Measurements from ENCODE around the gene PLA2G12B. TPM values are rescaled to one million over a fixed set of nuclear protein-coding genes. Genes with fewer than 3 reads are reported as not detected.

PLA2G12B gene
- total RNA-seq, 2 experiments from 2014 or later, result not detected

GRCh38 chr10:72981882-72982529 is 27.4 kb upstream of the PLA2G12B start:
- Histone ChIP-seq H3K4me3 (ENCODE audit: low read length) (no peak overlapping the region), H3K27ac (ENCODE audit: low read depth in 1 of 2, low read length in 2 of 2) (no peak overlapping the region), H3K9me3 (ENCODE audit: control insufficient read depth in 1 of 2, insufficient read depth in 1 of 2, low read length in 2 of 2) (peaks cover 28 to 35% of the 10 kb centered on the region in 2 experiments), H3K27me3 (ENCODE audit: control insufficient read depth in 1 of 2, insufficient read depth in 2 of 2, low read length in 2 of 2) (peaks cover 0 to 5% of the 10 kb centered on the region in 2 experiments), H3K36me3 (ENCODE audit: insufficient read depth, low read length) (no peaks in the 10 kb centered on the region), H3K4me1 (ENCODE audit: insufficient read depth, low read length) (no peaks in the 10 kb centered on the region)
- Mint-ChIP-seq H3K4me1 (ENCODE audit: low read depth) (no peaks in the 10 kb centered on the region), H3K27ac (no peak overlapping the region), H3K36me3 (ENCODE audit: low read depth) (peaks cover 16% of the 10 kb centered on the region), H3K27me3 (peaks cover 13% of the 10 kb centered on the region), H3K9me3 (peaks cover 31% of the 10 kb centered on the region), H3K4me3 (no peak overlapping the region)
- TF ChIP-seq CTCF (IDR thresholded peaks at IDR 0.05), result no peak
- POLR2A ChIA-PET, result interaction anchor here (1.1 kb wide), 1 partner anchor 16 kb away, joined by 3 read pairs; no protein-coding TSS in a partner anchor
- CTCF ChIA-PET, result no interaction called here
- no peak for ATAC-seq (ENCODE audit: poor library complexity)
- intact Hi-C loops (cut with DNase I, micrococcal nuclease), result no loop called here
- DNase-seq, result no peak

- Mint-ChIP-seq H3K9me3 (peaks cover 35% of the 10 kb centered on the region), H3K36me3 (ENCODE audit: low read depth) (peaks cover 18% of the 10 kb centered on the region), H3K27ac (no peak overlapping the region), H3K4me3 (no peak overlapping the region), H3K27me3 (peaks cover 16% of the 10 kb centered on the region), H3K4me1 (ENCODE audit: low read depth) (no peaks in the 10 kb centered on the region)
- ChIA-PET POLR2A (interaction anchor here (1.1 kb wide), 1 partner anchor 17 kb away, joined by 3 read pairs; no protein-coding TSS in a partner anchor), CTCF (no interaction called here)
- no peak overlapping the region for H3K4me3 ChIP-seq (ENCODE audit: low read length)
- intact Hi-C loops (cut with DNase I, micrococcal nuclease), result no loop called here
- TF ChIP-seq CTCF (IDR thresholded peaks at IDR 0.05), result no peak
- peaks cover 28 to 42% of the 10 kb centered on the region in 2 experiments for H3K9me3 ChIP-seq (ENCODE audit: control insufficient read depth in 1 of 2, insufficient read depth in 1 of 2, low read length in 2 of 2)
- H3K4me1 ChIP-seq (ENCODE audit: insufficient read depth, low read length), result no peaks in the 10 kb centered on the region
- H3K27me3 ChIP-seq (ENCODE audit: control insufficient read depth in 1 of 2, insufficient read depth in 2 of 2, low read length in 2 of 2), result peaks cover 0 to 5% of the 10 kb centered on the region in 2 experiments
- ATAC-seq (ENCODE audit: poor library complexity) (no peak), DNase-seq (no peak)
- H3K27ac ChIP-seq (ENCODE audit: low read depth in 1 of 2, low read length in 2 of 2), result no peak overlapping the region
- H3K36me3 ChIP-seq (ENCODE audit: insufficient read depth, low read length), result no peaks in the 10 kb centered on the region
Measured at GRCh38 chr10:72981028-72981881, 26.6 kb upstream of the PLA2G12B start.

DNA sequence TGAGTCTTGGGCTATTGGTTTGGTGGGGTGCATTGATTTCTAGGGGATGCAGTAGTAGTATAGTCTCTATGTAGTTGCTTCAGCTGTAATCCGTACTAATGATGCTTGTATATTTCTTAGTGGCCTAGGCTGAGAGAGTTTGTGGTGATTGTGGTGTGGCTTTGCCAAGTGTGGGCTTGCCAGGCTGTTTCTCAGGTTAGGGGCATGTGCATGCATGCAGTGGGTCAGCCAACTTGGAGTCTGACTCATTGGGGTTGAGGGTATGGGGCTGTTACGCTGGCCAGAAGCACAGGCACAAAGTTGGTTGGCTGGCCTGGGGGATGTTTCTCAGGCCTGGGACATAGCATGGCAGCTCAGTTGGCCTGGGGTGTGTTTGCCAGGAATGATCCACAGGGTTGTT is 25.7 kb upstream of the PLA2G12B start:
- Histone ChIP-seq H3K27ac (ENCODE audit: low read depth in 1 of 2, low read length in 2 of 2) (no peak overlapping the region), H3K27me3 (ENCODE audit: control insufficient read depth in 1 of 2, insufficient read depth in 2 of 2, low read length in 2 of 2) (peaks cover 0 to 5% of the 10 kb centered on the region in 2 experiments), H3K36me3 (ENCODE audit: insufficient read depth, low read length) (no peaks in the 10 kb centered on the region), H3K4me1 (ENCODE audit: insufficient read depth, low read length) (no peaks in the 10 kb centered on the region), H3K9me3 (ENCODE audit: control insufficient read depth in 1 of 2, insufficient read depth in 1 of 2, low read length in 2 of 2) (peaks cover 28 to 52% of the 10 kb centered on the region in 2 experiments), H3K4me3 (ENCODE audit: low read length) (no peak overlapping the region)
- DNase-seq (no peak), ATAC-seq (ENCODE audit: poor library complexity) (no peak)
- no peak overlapping the region for H3K4me3 Mint-ChIP-seq
- H3K4me1 Mint-ChIP-seq (ENCODE audit: low read depth), result no peaks in the 10 kb centered on the region
- intact Hi-C loops (cut with DNase I, micrococcal nuclease), result no loop called here
- ChIA-PET POLR2A (no interaction called here), CTCF (no interaction called here)
- peaks cover 37% of the 10 kb centered on the region for H3K9me3 Mint-ChIP-seq
- no peak for TF ChIP-seq CTCF (IDR thresholded peaks at IDR 0.05)
- H3K36me3 Mint-ChIP-seq (ENCODE audit: low read depth), result peaks cover 18% of the 10 kb centered on the region
- H3K27me3 Mint-ChIP-seq, result peaks cover 20% of the 10 kb centered on the region
- H3K27ac Mint-ChIP-seq, result no peak overlapping the region

All from CD4-positive, alpha-beta T cell (primary cell).